Measurements from ENCODE around the gene UBTD2. TPM values are rescaled to one million over a fixed set of nuclear protein-coding genes. Genes with fewer than 3 reads are reported as not detected.

Gene UBTD2
- total RNA-seq, 4 donors from 2014 or later = 6.0 to 35.4 (median 19.0) TPM

DNA sequence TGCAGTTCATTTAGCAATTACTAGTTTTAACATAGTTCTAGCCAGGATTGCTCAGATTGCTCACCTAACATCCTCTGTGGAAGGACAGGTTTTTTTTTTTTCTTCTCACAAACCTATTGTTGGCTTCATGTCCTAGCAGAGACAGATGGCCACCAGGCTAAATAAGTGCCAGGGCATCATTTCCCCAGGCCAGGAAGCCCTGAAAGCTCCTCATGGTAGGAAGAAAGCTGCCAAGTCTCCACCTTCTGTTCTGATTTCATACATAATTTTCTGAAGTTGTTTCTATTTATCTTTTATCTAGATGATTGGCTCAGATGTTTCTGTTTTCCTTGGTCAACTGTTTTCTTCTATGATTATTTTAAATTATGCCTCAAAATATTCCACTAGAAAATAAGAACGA is 58.6 kb downstream of the UBTD2 start:
- intact Hi-C loops (cut with DNase I; ENCODE audit: low total_unique reads) (no loop called here), in situ Hi-C loops (cut with MboI; ENCODE audit: low pct_ligation_motif_present in 1 of 4, low pct_unique_long_range_greater_than_20kb in 1 of 4, low sequenced_read_pairs in 3 of 4) (no loop called here)
- Histone ChIP-seq H3K4me3 (no peak overlapping the region), H3K9me3 (no peaks in the 10 kb centered on the region), H3K27ac (no peak overlapping the region), H3K4me1 (no peaks in the 10 kb centered on the region), H3K36me3 (peaks cover 0 to 3% (median 0%) of the 10 kb centered on the region in 4 donors), H3K27me3 (no peaks in the 10 kb centered on the region)
- no peak for TF ChIP-seq EP300 (IDR thresholded peaks at IDR 0.05; ENCODE audit: low read depth)
- TF ChIP-seq POLR2A (IDR thresholded peaks at IDR 0.05) = no peak
- TF ChIP-seq, protein P1, sequence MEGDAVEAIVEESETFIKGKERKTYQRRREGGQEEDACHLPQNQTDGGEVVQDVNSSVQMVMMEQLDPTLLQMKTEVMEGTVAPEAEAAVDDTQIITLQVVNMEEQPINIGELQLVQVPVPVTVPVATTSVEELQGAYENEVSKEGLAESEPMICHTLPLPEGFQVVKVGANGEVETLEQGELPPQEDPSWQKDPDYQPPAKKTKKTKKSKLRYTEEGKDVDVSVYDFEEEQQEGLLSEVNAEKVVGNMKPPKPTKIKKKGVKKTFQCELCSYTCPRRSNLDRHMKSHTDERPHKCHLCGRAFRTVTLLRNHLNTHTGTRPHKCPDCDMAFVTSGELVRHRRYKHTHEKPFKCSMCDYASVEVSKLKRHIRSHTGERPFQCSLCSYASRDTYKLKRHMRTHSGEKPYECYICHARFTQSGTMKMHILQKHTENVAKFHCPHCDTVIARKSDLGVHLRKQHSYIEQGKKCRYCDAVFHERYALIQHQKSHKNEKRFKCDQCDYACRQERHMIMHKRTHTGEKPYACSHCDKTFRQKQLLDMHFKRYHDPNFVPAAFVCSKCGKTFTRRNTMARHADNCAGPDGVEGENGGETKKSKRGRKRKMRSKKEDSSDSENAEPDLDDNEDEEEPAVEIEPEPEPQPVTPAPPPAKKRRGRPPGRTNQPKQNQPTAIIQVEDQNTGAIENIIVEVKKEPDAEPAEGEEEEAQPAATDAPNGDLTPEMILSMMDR (IDR thresholded peaks at IDR 0.05) = no peak
- no peak for TF ChIP-seq POLR2AphosphoS5 (IDR thresholded peaks at IDR 0.05)
- no peak for DNase-seq
- 82 to 98% methylated on average over 1 of the region's 1 CpG for WGBS, 2 donors (ENCODE audit: low coverage in 1 of 2)

DNA sequence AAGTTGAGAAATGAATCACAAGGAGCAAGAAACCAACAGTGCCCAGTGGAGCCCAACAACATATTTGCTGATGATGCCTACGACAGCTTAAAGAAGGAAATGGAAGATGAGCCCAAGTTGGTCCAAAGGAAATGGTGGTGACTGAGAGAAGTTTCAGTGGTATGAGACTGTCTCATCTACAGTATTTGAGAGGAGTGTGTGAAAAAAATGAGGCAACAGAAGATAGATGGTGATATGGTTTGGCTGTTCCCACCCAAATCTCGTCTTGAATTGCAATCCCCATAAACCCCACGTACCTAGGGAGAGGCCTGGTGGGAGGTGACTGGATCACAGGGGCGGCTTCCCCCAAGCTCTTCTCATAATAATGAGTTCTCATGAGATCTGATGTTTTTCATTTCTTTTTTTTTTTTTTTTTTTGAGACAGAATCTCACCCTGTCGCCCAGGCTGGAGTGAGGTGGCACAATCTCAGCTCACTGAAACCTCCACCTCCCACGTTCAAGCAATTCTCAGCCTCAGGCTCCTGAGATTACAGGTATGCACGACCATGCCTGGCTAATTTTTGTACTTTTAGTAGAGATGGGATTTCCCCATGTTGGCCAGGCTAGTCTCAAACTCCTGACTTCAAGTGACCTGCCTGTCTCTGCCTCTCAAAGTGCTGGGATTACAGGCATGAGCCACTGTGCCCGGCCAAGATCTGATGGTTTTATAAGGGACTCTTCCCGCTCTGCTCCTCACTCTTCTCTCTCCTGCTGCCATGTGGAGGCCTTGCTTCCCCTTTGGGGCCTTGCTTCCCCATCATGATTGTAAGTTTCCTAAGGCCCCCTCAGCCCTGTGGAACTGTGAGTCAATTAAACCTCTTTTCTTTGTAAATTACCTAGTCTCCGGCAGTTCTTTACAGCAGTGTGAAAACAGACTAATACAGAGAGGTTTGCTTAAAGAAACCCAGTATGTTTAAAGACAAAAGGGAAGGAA is 59.4 kb downstream of the UBTD2 start:
- H3K27ac ChIP-seq = no peak overlapping the region
- peaks cover 0 to 4% (median 0%) of the 10 kb centered on the region in 4 donors for H3K36me3 ChIP-seq
- H3K4me1 ChIP-seq = no peaks in the 10 kb centered on the region
- 79 to 85% methylated on average over 6 to 10 of the region's 10 CpGs for WGBS, 2 donors (ENCODE audit: low coverage in 1 of 2)
- intact Hi-C loops (cut with DNase I; ENCODE audit: low total_unique reads) = no loop called here
- H3K9me3 ChIP-seq = no peaks in the 10 kb centered on the region
- H3K27me3 ChIP-seq = no peaks in the 10 kb centered on the region
- DNase-seq = no peak
- no peak for TF ChIP-seq EP300 (IDR thresholded peaks at IDR 0.05; ENCODE audit: low read depth)
- no peak for TF ChIP-seq POLR2AphosphoS5 (IDR thresholded peaks at IDR 0.05)
- TF ChIP-seq, protein P1 (IDR thresholded peaks at IDR 0.05) = no peak
- TF ChIP-seq POLR2A (IDR thresholded peaks at IDR 0.05) = no peak
- no peak overlapping the region for H3K4me3 ChIP-seq
- in situ Hi-C loops (cut with MboI; ENCODE audit: low pct_ligation_motif_present in 1 of 4, low pct_unique_long_range_greater_than_20kb in 1 of 4, low sequenced_read_pairs in 3 of 4) = no loop called here

DNA sequence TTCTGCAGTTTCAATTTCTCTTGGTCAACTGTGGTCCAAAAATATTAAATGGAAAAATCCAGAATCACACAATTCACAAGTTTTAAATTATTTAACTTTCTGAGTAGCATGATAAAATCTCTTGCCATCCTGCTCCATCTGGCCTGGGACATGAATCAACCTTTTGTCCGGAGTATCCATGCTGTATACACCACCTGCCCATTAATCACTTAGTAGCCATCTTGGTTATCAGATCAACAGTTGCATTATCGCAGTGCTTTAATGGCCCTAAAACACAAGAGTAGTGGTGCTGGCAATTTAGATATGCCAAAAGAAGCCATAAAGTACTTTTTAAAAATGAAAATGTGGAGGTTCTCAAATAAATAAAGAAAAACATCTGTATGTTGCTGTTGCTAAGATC is 64.3 kb downstream of the UBTD2 start:
- no peaks in the 10 kb centered on the region for H3K27me3 ChIP-seq
- TF ChIP-seq, protein P1 (IDR thresholded peaks at IDR 0.05) = no peak
- TF ChIP-seq POLR2AphosphoS5 (IDR thresholded peaks at IDR 0.05) (no peak), POLR2A (IDR thresholded peaks at IDR 0.05) (no peak)
- no peaks in the 10 kb centered on the region for H3K4me1 ChIP-seq
- no peak overlapping the region for H3K4me3 ChIP-seq
- peaks cover 0 to 5% (median 0%) of the 10 kb centered on the region in 4 donors for H3K36me3 ChIP-seq
- H3K9me3 ChIP-seq = no peaks in the 10 kb centered on the region
- DNase-seq = no peak
- no peak overlapping the region for H3K27ac ChIP-seq
- in situ Hi-C loops (cut with MboI; ENCODE audit: low pct_ligation_motif_present in 1 of 4, low pct_unique_long_range_greater_than_20kb in 1 of 4, low sequenced_read_pairs in 3 of 4) (no loop called here), intact Hi-C loops (cut with DNase I; ENCODE audit: low total_unique reads) (no loop called here)
- WGBS, 2 donors (ENCODE audit: low coverage in 1 of 2) = 86 to 95% methylated on average over 2 of the region's 2 CpGs

DNA sequence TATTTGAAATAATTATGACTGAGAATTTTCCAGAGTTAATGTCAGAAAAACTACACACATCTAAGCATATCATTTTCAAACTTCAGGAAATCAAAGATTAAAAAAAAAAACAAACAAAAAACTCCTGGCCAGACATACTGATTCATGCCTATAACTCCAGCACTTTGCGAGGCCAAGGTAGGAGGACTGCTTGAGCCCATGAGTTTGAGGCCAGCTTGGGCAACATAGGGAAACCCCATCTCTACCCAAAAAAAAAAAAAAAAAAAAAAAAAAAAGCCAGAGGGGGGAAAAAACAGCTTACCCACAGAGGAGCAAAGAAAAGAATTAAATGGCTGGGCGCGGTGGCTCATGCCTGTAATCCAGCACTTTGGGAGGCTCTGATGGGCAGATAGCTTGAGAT is 67.2 kb downstream of the UBTD2 start:
- Histone ChIP-seq H3K27ac (no peak overlapping the region), H3K27me3 (no peaks in the 10 kb centered on the region), H3K36me3 (peaks cover 0 to 8% (median 3%) of the 10 kb centered on the region in 4 donors), H3K9me3 (no peaks in the 10 kb centered on the region), H3K4me3 (no peak overlapping the region), H3K4me1 (no peaks in the 10 kb centered on the region)
- no peak for TF ChIP-seq POLR2A (IDR thresholded peaks at IDR 0.05)
- TF ChIP-seq POLR2AphosphoS5 (IDR thresholded peaks at IDR 0.05) = no peak
- TF ChIP-seq, protein P1 (IDR thresholded peaks at IDR 0.05) = no peak
- TF ChIP-seq EP300 (IDR thresholded peaks at IDR 0.05; ENCODE audit: low read depth) = no peak
- in situ Hi-C loops (cut with MboI; ENCODE audit: low pct_ligation_motif_present in 1 of 4, low pct_unique_long_range_greater_than_20kb in 1 of 4, low sequenced_read_pairs in 3 of 4) = no loop called here
- DNase-seq = no peak
- intact Hi-C loops (cut with DNase I; ENCODE audit: low total_unique reads) = no loop called here
- WGBS, 2 donors (ENCODE audit: low coverage in 1 of 2) = 94% methylated on average over 3 of the region's 3 CpGs

Measured in transverse colon (tissue), 4 donors.